GM23338 (cell line): ENCODE data around the gene DHX8. TPM values are rescaled to one million over a fixed set of nuclear protein-coding genes. Genes with fewer than 3 reads are reported as not detected.

ENCODE experiments used
- ATAC-seq: fragments of 200-7000 bp; cut with Tn5 transposase; 3 replicates; pipeline ENCODE4 v1.9.1; 2020
- DNase-seq: peaks from one replicate; pipeline ENCODE4 v3.0.0-alpha.2; 2015; ENCODE audit warnings: low spot score
- H2AFZ ChIP-seq: fragments of 200-600 bp; sonication (generic); 2 replicates; pipeline ENCODE4 v1.8.0; 2016; ENCODE audit warnings: antibody characterized with exemption, mild to moderate bottlenecking, moderate library complexity
- H3F3A ChIP-seq: fragments of 200-600 bp; sonication (generic); replicated peaks from 2 replicates; pipeline ENCODE4 v1.8.0; 2017; ENCODE audit warnings: antibody characterized with exemption, mixed run types, low read depth
- H3K27ac ChIP-seq: fragments of 200-600 bp; sonication (generic); 2 replicates; pipeline ENCODE4 v1.6.1; 2016; ENCODE audit warnings: low read depth
- H3K27me3 ChIP-seq: fragments of 200-600 bp; sonication (generic); 2 replicates; pipeline ENCODE4 v1.8.0; 2016; ENCODE audit warnings: mild to moderate bottlenecking, mixed run types, moderate library complexity; ENCODE audit not compliant: insufficient read depth
- H3K36me3 ChIP-seq: fragments of 200-600 bp; sonication (generic); 2 replicates; pipeline ENCODE4 v1.8.0; 2016; ENCODE audit warnings: mild to moderate bottlenecking; ENCODE audit not compliant: insufficient read depth
- H3K4me1 ChIP-seq: fragments of 200-600 bp; sonication (generic); 2 replicates; pipeline ENCODE4 v1.8.0; 2016; ENCODE audit warnings: mild to moderate bottlenecking, moderate library complexity; ENCODE audit not compliant: insufficient read depth
- H3K4me2 ChIP-seq: fragments of 200-600 bp; sonication (generic); 2 replicates; pipeline ENCODE4 v1.7.1; 2017; ENCODE audit warnings: mixed run types
- H3K4me3 ChIP-seq: fragments of 200-600 bp; sonication (generic); 2 replicates; pipeline ENCODE4 v1.6.1; 2016; ENCODE audit warnings: mixed run types
- H3K79me2 ChIP-seq: fragments of 200-600 bp; sonication (generic); replicated peaks from 2 replicates; pipeline ENCODE4 v1.8.0; 2017; ENCODE audit warnings: mild to moderate bottlenecking; ENCODE audit not compliant: insufficient read depth
- H3K9me2 ChIP-seq: fragments of 200-600 bp; sonication (generic); 2 replicates; pipeline ENCODE4 v1.8.0; 2017; ENCODE audit not compliant: insufficient read depth
- H4K20me1 ChIP-seq: fragments of 200-600 bp; sonication (generic); replicated peaks from 2 replicates; pipeline ENCODE4 v1.8.0; 2017; ENCODE audit warnings: mild to moderate bottlenecking; ENCODE audit not compliant: insufficient read depth
- H3K27ac Mint-ChIP-seq: 2 replicates; pipeline ENCODE4 v1.8.0; 2020; ENCODE audit warnings: inconsistent platforms, mild to moderate bottlenecking, moderate library complexity, mixed read lengths
- H3K27me3 Mint-ChIP-seq: 3 replicates; pipeline ENCODE4 v1.8.0; 2022; ENCODE audit warnings: low read depth, mild to moderate bottlenecking, moderate library complexity, mixed read lengths, inconsistent platforms; ENCODE audit not compliant: insufficient read depth, poor library complexity
- H3K36me3 Mint-ChIP-seq: 3 replicates; pipeline ENCODE4 v1.8.0; 2021; ENCODE audit warnings: low read depth, mild to moderate bottlenecking, inconsistent platforms, moderate library complexity, mixed read lengths
- H3K4me1 Mint-ChIP-seq: 3 replicates; pipeline ENCODE4 v1.8.0; 2020; ENCODE audit warnings: mild to moderate bottlenecking, inconsistent platforms, mixed read lengths
- H3K4me3 Mint-ChIP-seq: 3 replicates; pipeline ENCODE4 v1.8.0; 2021; ENCODE audit warnings: moderate library complexity, mild to moderate bottlenecking, inconsistent platforms, mixed read lengths
- H3K9me3 Mint-ChIP-seq: 3 replicates; pipeline ENCODE4 v1.8.0; 2020; ENCODE audit warnings: moderate library complexity, mild to moderate bottlenecking, inconsistent platforms, mixed read lengths
- CREB1 ChIP-seq: fragments of 250-450 bp; sonication (Bioruptor Pico); IDR thresholded peaks from 2 replicates; pipeline ENCODE4 v1.5.0; 2020; ENCODE audit warnings: low read depth, mild to moderate bottlenecking, moderate library complexity
- ETS1 ChIP-seq: IDR thresholded peaks from 2 replicates; pipeline ENCODE4 v1.6.1; 2016; ENCODE audit warnings: antibody characterized with exemption
- EZH2phosphoT487 ChIP-seq: fragments of 200-600 bp; sonication (generic); IDR thresholded peaks from one replicate; pipeline ENCODE4 v1.8.1; 2018; ENCODE audit warnings: antibody characterized with exemption; ENCODE audit not compliant: unreplicated experiment
- JUNB ChIP-seq: IDR thresholded peaks from one replicate; pipeline ENCODE4 v1.6.1; 2016; ENCODE audit warnings: antibody characterized with exemption; ENCODE audit not compliant: unreplicated experiment
- NANOG ChIP-seq: IDR thresholded peaks from 2 replicates; pipeline ENCODE4 v1.6.1; 2016; ENCODE audit warnings: antibody characterized with exemption, borderline replicate concordance
- POLR2AphosphoS5 ChIP-seq: IDR thresholded peaks from 2 replicates; pipeline ENCODE4 v1.6.1; 2016; ENCODE audit warnings: antibody characterized with exemption, low read depth
- ZNF114 ChIP-seq: fragments of 250-450 bp; sonication (Bioruptor Pico); IDR thresholded peaks from 2 replicates; pipeline ENCODE4 v1.5.0; 2020; ENCODE audit warnings: mild to moderate bottlenecking, moderate library complexity
- ZNF331 ChIP-seq: fragments of 250-450 bp; sonication (Bioruptor Pico); IDR thresholded peaks from 2 replicates; pipeline ENCODE4 v1.5.0; 2020; ENCODE audit warnings: low read depth, mild to moderate bottlenecking, moderate library complexity
- polyA plus RNA-seq: library from polyadenylated mRNA; unstranded; fragments of >200 nt; fragmentation: Nextera tagmentation; extraction: Ambion mirVana; gene quantifications from 2 replicates; pipeline ENCODE4 v1.2.1, GENCODE V29; 2016
- total RNA-seq: library from RNA; depleted of rRNA; stranded (reverse); fragments of >200 nt; shearing (Covaris generic); gene quantifications from 2 replicates; pipeline ENCODE4 v1.2.3, GENCODE V29; 2014
- TF ChIP-seq, protein P1 (sequence below): fragments of 250-450 bp; sonication (Bioruptor Pico); IDR thresholded peaks from 2 replicates; pipeline ENCODE4 v1.5.0; 2020; ENCODE audit warnings: mild to moderate bottlenecking, moderate library complexity
- TF ChIP-seq, protein P2 (sequence below): IDR thresholded peaks from one replicate; pipeline ENCODE4 v1.6.1; 2018; ENCODE audit warnings: antibody characterized with exemption; ENCODE audit not compliant: unreplicated experiment

Gene DHX8
- total and polyA plus RNA-seq, 2 experiments from 2014 or later, result 35.3 to 81.1 TPM

- no peak for TF ChIP-seq ZNF331 (CRISPR knock-in tag)
- H3K4me3 Mint-ChIP-seq, result no peak overlapping the region
Measured at GRCh38 chr17:43556292-43556691, 72.5 kb downstream of the DHX8 start.

GRCh38 chr17:43558805-43559160 is 75.0 kb downstream of the DHX8 start:
- no peaks in the 10 kb centered on the region for H3K9me3 Mint-ChIP-seq
- H4K20me1 ChIP-seq, result no peaks in the 10 kb centered on the region
- H3K4me2 ChIP-seq, result no peak overlapping the region
- no peak for ATAC-seq
- no peak overlapping the region for H3K27ac Mint-ChIP-seq
- no peak for DNase-seq
- peaks cover 15% of the 10 kb centered on the region for H3K27me3 Mint-ChIP-seq
- H3K4me3 Mint-ChIP-seq, result no peak overlapping the region
- no peak overlapping the region for H2AFZ ChIP-seq
- no peaks in the 10 kb centered on the region for H3F3A ChIP-seq
- H3K27ac ChIP-seq, result no peak overlapping the region
- no peaks in the 10 kb centered on the region for H3K27me3 ChIP-seq
- no peaks in the 10 kb centered on the region for H3K36me3 Mint-ChIP-seq
- peaks cover 46% of the 10 kb centered on the region for H3K4me1 ChIP-seq
- H3K4me3 ChIP-seq, result no peak overlapping the region
- H3K4me1 Mint-ChIP-seq, result peaks cover 53% of the 10 kb centered on the region
- H3K79me2 ChIP-seq, result no peaks in the 10 kb centered on the region
- H3K36me3 ChIP-seq, result no peaks in the 10 kb centered on the region
- no peaks in the 10 kb centered on the region for H3K9me2 ChIP-seq
- TF ChIP-seq NANOG, result no peak
- TF ChIP-seq ETS1, result no peak
- no peak for TF ChIP-seq POLR2AphosphoS5
- no peak for TF ChIP-seq JUNB
- TF ChIP-seq ZNF331 (CRISPR knock-in tag), result no peak
- TF ChIP-seq, protein P1, sequence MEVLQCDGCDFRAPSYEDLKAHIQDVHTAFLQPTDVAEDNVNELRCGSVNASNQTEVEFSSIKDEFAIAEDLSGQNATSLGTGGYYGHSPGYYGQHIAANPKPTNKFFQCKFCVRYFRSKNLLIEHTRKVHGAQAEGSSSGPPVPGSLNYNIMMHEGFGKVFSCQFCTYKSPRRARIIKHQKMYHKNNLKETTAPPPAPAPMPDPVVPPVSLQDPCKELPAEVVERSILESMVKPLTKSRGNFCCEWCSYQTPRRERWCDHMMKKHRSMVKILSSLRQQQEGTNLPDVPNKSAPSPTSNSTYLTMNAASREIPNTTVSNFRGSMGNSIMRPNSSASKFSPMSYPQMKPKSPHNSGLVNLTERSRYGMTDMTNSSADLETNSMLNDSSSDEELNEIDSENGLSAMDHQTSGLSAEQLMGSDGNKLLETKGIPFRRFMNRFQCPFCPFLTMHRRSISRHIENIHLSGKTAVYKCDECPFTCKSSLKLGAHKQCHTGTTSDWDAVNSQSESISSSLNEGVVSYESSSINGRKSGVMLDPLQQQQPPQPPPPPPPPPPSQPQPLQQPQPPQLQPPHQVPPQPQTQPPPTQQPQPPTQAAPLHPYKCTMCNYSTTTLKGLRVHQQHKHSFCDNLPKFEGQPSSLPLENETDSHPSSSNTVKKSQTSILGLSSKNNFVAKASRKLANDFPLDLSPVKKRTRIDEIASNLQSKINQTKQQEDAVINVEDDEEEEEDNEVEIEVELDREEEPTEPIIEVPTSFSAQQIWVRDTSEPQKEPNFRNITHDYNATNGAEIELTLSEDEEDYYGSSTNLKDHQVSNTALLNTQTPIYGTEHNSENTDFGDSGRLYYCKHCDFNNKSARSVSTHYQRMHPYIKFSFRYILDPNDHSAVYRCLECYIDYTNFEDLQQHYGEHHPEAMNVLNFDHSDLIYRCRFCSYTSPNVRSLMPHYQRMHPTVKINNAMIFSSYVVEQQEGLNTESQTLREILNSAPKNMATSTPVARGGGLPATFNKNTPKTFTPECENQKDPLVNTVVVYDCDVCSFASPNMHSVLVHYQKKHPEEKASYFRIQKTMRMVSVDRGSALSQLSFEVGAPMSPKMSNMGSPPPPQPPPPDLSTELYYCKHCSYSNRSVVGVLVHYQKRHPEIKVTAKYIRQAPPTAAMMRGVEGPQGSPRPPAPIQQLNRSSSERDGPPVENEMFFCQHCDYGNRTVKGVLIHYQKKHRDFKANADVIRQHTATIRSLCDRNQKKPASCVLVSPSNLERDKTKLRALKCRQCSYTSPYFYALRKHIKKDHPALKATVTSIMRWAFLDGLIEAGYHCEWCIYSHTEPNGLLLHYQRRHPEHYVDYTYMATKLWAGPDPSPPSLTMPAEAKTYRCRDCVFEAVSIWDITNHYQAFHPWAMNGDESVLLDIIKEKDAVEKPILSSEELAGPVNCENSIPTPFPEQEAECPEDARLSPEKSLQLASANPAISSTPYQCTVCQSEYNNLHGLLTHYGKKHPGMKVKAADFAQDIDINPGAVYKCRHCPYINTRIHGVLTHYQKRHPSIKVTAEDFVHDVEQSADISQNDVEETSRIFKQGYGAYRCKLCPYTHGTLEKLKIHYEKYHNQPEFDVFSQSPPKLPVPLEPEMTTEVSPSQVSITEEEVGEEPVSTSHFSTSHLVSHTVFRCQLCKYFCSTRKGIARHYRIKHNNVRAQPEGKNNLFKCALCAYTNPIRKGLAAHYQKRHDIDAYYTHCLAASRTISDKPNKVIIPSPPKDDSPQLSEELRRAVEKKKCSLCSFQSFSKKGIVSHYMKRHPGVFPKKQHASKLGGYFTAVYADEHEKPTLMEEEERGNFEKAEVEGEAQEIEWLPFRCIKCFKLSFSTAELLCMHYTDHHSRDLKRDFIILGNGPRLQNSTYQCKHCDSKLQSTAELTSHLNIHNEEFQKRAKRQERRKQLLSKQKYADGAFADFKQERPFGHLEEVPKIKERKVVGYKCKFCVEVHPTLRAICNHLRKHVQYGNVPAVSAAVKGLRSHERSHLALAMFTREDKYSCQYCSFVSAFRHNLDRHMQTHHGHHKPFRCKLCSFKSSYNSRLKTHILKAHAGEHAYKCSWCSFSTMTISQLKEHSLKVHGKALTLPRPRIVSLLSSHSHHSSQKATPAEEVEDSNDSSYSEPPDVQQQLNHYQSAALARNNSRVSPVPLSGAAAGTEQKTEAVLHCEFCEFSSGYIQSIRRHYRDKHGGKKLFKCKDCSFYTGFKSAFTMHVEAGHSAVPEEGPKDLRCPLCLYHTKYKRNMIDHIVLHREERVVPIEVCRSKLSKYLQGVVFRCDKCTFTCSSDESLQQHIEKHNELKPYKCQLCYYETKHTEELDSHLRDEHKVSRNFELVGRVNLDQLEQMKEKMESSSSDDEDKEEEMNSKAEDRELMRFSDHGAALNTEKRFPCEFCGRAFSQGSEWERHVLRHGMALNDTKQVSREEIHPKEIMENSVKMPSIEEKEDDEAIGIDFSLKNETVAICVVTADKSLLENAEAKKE, result no peak
- no peak for TF ChIP-seq CREB1
- no peak for TF ChIP-seq EZH2phosphoT487
- TF ChIP-seq, protein P2, sequence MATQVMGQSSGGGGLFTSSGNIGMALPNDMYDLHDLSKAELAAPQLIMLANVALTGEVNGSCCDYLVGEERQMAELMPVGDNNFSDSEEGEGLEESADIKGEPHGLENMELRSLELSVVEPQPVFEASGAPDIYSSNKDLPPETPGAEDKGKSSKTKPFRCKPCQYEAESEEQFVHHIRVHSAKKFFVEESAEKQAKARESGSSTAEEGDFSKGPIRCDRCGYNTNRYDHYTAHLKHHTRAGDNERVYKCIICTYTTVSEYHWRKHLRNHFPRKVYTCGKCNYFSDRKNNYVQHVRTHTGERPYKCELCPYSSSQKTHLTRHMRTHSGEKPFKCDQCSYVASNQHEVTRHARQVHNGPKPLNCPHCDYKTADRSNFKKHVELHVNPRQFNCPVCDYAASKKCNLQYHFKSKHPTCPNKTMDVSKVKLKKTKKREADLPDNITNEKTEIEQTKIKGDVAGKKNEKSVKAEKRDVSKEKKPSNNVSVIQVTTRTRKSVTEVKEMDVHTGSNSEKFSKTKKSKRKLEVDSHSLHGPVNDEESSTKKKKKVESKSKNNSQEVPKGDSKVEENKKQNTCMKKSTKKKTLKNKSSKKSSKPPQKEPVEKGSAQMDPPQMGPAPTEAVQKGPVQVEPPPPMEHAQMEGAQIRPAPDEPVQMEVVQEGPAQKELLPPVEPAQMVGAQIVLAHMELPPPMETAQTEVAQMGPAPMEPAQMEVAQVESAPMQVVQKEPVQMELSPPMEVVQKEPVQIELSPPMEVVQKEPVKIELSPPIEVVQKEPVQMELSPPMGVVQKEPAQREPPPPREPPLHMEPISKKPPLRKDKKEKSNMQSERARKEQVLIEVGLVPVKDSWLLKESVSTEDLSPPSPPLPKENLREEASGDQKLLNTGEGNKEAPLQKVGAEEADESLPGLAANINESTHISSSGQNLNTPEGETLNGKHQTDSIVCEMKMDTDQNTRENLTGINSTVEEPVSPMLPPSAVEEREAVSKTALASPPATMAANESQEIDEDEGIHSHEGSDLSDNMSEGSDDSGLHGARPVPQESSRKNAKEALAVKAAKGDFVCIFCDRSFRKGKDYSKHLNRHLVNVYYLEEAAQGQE, result no peak
- TF ChIP-seq ZNF114, result no peak

More at GRCh38 chr17:43556292-43556691, 72.5 kb downstream of the DHX8 start:
- Mint-ChIP-seq H3K9me3 (no peaks in the 10 kb centered on the region), H3K36me3 (no peaks in the 10 kb centered on the region), H3K27ac (peak overlapping the region; percentile 54; the same call in 1 of the 2 replicates), H3K27me3 (peaks cover 21% of the 10 kb centered on the region), H3K4me1 (peaks cover 47% of the 10 kb centered on the region)
- Histone ChIP-seq H3K4me1 (peaks cover 38% of the 10 kb centered on the region), H4K20me1 (no peaks in the 10 kb centered on the region), H3F3A (peaks cover 7% of the 10 kb centered on the region; the same call in 1 of the 2 replicates), H3K9me2 (no peaks in the 10 kb centered on the region), H3K27me3 (no peaks in the 10 kb centered on the region), H3K4me3 (no peak overlapping the region), H3K79me2 (no peaks in the 10 kb centered on the region), H3K27ac (no peak overlapping the region), H2AFZ (peak overlapping the region; percentile 56; the same call in 1 of the 2 replicates), H3K4me2 (no peak overlapping the region), H3K36me3 (no peaks in the 10 kb centered on the region)
- DNase-seq, result no peak
- no peak for ATAC-seq
